HG03342 (cell line): ENCODE measurements around the gene SHC4.
A peak's percentile ranks its signal among the peaks of the same experiment; 100 is the strongest.
"Not testable (repeated sequence)": the region's sequence is repeated elsewhere in the genome, so short reads cannot be mapped to it uniquely, and the experiment has no call there.

ENCODE experiments used
- ATAC-seq: cut with Tn5 transposase; IDR thresholded peaks from one replicate; pipeline ENCODE4 v1.9.1; 2021; ENCODE audit warnings: mild to moderate bottlenecking, moderate library complexity; ENCODE audit not compliant: unreplicated experiment

The SHC4 gene

GRCh38 chr15:48802867-48803266, 160.9 kb downstream of the SHC4 start:
- ATAC-seq: no peak

- ATAC-seq: no peak
These were observed 161.5 kb downstream of the SHC4 start for GRCh38 chr15:48802257-48802656.

DNA sequence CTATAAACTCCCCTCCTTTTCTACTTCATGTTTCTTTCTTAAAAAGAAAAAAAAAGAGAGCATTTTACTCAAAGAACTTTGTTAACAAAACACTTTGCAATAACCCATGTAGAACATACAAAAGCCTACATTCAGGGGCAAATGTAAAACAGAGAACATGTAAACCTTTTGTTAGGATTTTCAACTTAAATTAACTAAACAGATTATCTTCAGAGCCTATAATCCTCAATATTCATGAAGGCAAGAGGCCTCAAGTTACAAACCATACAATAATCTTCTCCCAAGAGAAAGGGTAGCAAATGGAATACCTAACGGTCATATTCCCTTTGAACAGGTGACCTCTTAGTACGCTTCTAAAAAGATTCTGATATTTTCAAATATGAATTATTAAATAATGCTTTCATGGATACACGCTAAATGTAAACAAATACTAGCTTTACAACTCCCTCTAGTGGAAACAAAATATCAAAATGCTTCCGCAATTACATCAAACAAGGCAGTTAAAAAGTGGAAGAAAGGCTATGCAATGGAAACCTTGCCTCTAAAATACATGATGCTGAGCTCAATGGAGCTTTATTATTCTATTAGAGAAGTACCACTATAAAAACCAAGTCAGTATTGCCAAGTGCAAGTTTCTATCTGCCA, 162.8 kb downstream of the SHC4 start:
- ATAC-seq: no peak

GRCh38 chr15:48800245-48800644, 163.5 kb downstream of the SHC4 start:
- no peak for ATAC-seq

GRCh38 chr15:48798319-48798718, 165.4 kb downstream of the SHC4 start:
- no peak for ATAC-seq

- no peak for ATAC-seq
These were observed 166.8 kb downstream of the SHC4 start for GRCh38 chr15:48796930-48797329.

GRCh38 chr15:48796521-48796920, 167.2 kb downstream of the SHC4 start:
- ATAC-seq: no peak

DNA sequence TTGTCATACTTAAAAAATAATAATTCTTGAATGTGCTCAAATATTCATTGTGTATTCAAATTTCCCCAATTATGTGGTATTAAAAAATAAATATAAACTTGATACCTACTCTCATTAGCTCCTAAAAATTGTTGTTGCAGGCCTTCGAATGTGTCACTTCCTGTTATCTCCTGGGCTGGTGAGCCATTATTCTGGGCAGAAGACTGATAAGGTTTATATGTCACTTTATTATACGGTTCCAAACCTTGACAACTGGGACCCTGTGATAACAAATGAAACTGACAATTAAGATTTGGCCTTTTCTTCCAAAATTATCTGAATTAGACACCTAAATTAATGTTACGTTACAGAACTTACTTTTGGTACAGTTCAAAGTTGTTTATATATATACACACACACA, 167.8 kb downstream of the SHC4 start:
- ATAC-seq: no peak

- peak; percentile 94 for ATAC-seq
These were observed 169.0 kb downstream of the SHC4 start for GRCh38 chr15:48794697-48795134.

DNA sequence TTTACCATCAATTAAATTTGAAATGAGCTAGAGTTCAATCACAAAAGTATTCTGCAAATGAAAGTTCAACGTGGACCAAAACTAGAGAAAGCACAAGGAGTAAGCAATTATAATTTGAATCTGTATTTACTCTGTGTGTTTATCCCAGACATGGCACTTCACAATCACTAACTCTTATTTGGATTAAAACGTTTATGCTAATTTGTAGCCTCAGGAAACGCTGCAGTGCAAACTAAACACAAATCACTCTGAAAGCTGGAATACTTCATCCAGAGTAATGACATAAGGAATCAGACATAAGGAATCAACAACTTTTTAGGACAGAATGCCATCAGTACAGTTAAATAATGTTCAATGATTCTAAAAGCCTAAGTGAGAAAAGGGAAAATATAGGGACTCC, 171.3 kb downstream of the SHC4 start:
- no peak for ATAC-seq

DNA sequence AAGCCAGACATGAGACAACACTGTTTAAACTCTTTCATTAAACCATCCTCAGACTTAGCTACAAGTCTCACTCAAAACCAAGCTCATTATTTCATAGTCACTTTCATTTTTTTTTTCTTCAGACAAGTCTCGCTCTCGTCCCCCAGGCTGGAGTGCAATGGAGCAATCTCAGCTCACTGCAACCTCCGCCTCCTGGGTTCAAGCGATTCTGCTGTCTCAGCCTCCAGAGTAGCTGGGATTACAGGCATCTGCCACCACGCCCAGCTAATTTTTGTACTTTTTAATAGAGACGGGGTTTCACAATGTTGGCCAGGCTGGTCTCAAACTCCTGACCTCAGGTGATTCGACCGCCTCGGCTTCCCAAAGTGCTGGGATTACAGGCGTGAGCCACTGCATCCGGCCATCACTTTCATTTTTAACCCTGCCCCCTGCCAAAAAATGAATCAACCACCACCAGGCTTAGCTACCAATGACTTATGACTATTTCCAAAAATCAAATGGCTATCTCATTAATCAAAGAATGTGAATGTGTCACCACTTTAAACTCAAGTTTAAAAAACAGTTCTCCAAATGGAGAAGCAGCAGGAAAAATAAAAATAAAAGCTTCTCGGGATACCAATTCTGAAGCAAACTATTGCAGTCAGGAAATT, 173.1 kb downstream of the SHC4 start:
- not testable (repeated sequence) for ATAC-seq

- no peak for ATAC-seq
These were observed 178.0 kb downstream of the SHC4 start for GRCh38 chr15:48785712-48786111.

- no peak for ATAC-seq
These were observed 178.5 kb downstream of the SHC4 start for GRCh38 chr15:48785195-48785594.

GRCh38 chr15:48784756-48785155, 179.0 kb downstream of the SHC4 start:
- no peak for ATAC-seq

DNA sequence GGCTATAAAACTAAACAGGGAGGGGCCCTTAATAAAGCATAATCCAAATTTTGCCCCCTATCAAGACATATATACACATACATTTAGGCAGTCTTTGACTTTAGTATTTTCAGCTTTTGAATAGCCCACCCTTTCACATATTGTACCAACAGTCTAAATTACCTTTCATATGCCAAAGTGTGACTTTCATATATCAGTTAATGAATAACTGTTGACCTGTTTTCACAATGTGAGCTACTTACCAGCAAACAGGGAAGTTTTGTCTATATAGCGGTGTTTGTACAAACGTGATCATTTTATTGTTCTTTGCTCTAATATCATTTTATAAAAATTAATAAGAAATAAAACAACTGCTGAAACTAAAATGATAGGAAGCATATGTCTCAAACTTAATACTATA, 180.8 kb downstream of the SHC4 start:
- ATAC-seq: no peak

GRCh38 chr15:48781481-48782081, 182.1 kb downstream of the SHC4 start:
- no peak for ATAC-seq

DNA sequence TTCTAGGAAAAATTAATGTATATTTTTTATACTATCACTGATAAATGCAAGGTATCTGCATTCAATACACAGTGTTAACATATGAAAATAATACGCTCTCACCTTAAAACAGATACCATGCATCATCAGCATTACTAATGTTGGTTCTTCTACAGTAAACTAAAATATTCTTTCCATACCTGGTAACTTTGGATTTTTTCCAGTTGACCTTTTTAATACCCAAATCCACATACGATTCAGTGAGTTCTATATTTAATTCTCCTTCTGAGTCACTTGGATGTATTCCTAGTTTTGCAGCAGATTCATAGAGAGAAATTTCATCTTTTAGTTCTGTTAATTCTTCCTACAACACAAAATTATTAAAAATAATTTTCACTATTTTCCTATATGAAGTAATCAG, 182.7 kb downstream of the SHC4 start:
- no peak for ATAC-seq

DNA sequence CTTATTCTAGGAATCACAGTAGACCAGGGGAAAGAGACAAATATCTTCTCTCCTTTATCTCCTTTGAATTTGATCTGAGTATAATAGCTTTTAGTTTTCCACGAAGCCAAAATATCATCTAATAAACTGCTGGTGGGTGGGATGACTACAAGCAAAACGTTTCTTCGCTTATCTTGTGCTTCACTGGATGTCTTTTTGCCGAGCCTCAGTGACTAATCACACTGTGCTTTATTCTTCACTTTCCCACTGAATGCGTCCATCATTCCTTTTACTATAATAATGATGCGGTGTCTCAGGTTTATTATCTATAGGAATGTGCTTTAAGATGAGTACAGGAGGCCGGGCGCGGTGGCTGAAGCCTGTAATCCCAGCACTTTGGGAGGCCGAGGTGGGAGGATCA, 185.4 kb downstream of the SHC4 start:
- ATAC-seq: no peak

- ATAC-seq: no peak
These were observed 185.9 kb downstream of the SHC4 start for GRCh38 chr15:48777645-48778330.

DNA sequence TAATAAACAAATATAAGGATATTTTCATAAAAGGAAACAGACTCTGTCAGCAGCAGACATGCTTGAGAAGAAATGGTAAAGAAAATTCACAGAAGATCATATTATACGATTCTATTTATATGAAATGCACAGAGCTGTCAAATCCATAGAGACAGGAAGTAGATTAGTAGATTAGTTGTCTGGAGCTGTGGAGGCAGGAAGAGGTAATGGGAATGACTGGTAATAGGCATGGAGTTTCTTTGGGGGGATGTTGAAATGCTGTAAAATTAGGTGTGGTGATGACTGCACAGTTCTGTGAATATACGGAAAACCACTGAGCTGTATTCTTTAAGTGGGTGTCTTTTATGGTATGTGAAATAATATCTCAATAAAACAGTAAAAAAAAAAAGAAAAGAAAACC, 188.2 kb downstream of the SHC4 start:
- ATAC-seq: no peak

- ATAC-seq: no peak
These were observed 189.2 kb downstream of the SHC4 start for GRCh38 chr15:48774484-48774883.
